GM13977 (cell line): Measurements from ENCODE around the gene AP1S1.
A peak's percentile ranks its signal among the peaks of the same experiment; 100 is the strongest.

Experiments used
- DNase-seq: peaks from one replicate; pipeline ENCODE4 v3.0.0; 2012; ENCODE audit warnings: low spot score
- in situ Hi-C: fragments of 300-500 bp; cut with MboI; formaldehyde crosslinking; loops from one replicate; pipeline ENCODE4 v1.12.0; 2022; ENCODE audit warnings: low sequenced_read_pairs, low pct_unique_long_range_greater_than_20kb, mixed read lengths, inconsistent platforms; ENCODE audit not compliant: unreplicated experiment
- TF ChIP-seq, protein P1 (sequence below): IDR thresholded peaks from 2 replicates; pipeline ENCODE4 v1.5.1; 2012; ENCODE audit warnings: mild to moderate bottlenecking, control low read depth; ENCODE audit not compliant: insufficient read depth; ENCODE audit errors: extremely low read depth, missing control alignments

Gene AP1S1

DNA sequence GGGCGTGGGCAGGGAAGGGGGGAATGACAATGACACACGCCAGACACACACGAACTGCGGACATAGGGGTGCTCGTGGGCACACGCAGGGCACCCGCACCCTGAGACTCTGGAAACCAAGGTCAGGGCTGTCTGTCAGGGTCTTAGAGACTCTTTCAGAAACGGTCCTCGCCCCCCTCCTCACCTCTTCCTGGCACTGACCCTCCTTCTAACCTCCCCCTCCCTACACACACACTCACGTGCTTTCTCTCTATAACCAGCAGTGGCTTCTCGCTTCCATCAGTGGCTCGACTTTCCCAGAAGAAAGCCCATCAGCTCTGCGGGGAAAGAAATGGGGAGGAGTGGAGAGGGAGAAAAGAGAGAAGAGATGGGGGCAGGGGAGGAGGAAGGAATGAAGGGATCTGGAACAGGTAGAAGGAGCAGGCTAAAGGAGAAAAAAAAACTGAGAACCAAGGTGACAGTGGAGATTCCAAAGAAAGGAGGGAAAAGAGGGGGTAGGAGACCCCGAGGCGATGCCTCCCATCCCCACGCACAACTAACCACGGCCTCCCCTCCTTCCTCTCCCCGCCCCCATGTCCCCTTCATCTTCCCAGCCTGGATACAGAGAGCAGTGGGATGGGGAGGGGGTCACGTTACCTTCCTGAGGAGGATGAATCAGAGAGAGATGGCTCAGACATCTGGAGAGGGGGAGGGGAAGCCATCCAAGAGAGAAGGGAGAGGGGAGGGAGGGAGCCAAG lies 12.8 kb downstream of the AP1S1 start:
- DNase-seq = no peak
- TF ChIP-seq, protein P1, sequence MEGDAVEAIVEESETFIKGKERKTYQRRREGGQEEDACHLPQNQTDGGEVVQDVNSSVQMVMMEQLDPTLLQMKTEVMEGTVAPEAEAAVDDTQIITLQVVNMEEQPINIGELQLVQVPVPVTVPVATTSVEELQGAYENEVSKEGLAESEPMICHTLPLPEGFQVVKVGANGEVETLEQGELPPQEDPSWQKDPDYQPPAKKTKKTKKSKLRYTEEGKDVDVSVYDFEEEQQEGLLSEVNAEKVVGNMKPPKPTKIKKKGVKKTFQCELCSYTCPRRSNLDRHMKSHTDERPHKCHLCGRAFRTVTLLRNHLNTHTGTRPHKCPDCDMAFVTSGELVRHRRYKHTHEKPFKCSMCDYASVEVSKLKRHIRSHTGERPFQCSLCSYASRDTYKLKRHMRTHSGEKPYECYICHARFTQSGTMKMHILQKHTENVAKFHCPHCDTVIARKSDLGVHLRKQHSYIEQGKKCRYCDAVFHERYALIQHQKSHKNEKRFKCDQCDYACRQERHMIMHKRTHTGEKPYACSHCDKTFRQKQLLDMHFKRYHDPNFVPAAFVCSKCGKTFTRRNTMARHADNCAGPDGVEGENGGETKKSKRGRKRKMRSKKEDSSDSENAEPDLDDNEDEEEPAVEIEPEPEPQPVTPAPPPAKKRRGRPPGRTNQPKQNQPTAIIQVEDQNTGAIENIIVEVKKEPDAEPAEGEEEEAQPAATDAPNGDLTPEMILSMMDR = no peak
- in situ Hi-C loops = no loop called here

DNA sequence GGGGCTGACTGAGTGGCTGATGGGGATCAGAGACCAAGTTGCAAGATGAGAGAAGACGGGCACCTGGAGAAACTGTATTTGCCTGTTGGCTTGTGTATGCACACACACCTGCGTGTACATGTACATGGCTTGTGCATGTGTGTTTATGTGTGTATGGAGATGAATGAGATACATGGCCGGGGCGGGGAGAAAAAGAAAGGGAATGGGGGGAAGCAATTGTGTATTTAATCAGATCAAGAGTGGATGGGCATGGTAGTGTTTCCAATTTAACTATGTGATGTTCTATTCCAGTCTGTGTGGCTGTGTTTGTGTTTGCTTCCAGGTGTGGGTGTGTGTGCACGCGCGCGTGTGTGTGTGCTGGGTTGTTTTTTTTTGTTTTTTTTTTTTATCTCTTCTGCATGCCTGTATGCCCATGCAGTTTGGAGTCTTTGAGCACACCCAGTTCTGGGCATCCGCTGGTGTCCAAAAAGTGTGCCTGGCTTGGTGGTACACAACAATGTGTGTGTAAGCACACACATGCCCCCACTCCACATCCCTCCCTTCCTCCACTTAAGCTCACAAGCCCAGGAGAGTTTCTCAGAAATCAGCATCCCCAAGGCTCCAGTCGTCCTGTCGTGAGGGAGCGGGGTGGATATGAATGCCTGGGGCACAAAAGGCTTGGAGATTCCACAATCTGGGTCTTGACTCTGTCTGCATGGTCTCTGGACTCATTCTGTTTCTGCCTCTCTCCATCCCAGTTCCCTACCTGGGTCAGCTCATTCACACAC lies 13.6 kb downstream of the AP1S1 start:
- in situ Hi-C loops = no loop called here
- TF ChIP-seq, protein P1 = no peak
- no peak for DNase-seq

- in situ Hi-C loops = no loop called here
- no peak for DNase-seq
- TF ChIP-seq, protein P1 = no peak
Observed at GRCh38 chr7:101168412-101169049, 14.3 kb downstream of the AP1S1 start.

- no peak for DNase-seq
- in situ Hi-C loops = no loop called here
- TF ChIP-seq, protein P1 = no peak
Observed at GRCh38 chr7:101169110-101169837, 15.0 kb downstream of the AP1S1 start.

GRCh38 chr7:101169838-101170551 lies 15.7 kb downstream of the AP1S1 start:
- TF ChIP-seq, protein P1 = peak; percentile 95
- DNase-seq = peak; percentile 81
- in situ Hi-C loops = no loop called here
